Esophagus muscularis mucosa (tissue), 4 donors: ENCODE measurements around the gene BORCS6.

Source experiments
- EP300 ChIP-seq: sonication (generic); formaldehyde crosslinking; IDR thresholded peaks from one replicate; pipeline ENCODE4 v1.6.1; 2017; ENCODE audit warnings: antibody characterized with exemption
- POLR2A ChIP-seq: fragments of 450-650 bp; IDR thresholded peaks from one replicate; pipeline ENCODE4 v1.6.1; 2017; ENCODE audit warnings: antibody characterized with exemption, moderate library complexity, mild to moderate bottlenecking, low read depth
- POLR2AphosphoS5 ChIP-seq, 2 donors: sonication (generic); formaldehyde crosslinking; IDR thresholded peaks; one replicate each; pipeline ENCODE4 v1.6.1; 2017; ENCODE audit warnings: antibody characterized with exemption in 2 of 2
- TF ChIP-seq, protein P1 (sequence below), 3 experiments: fragments of 200-600 bp in 2 of 3; fragments of 450-650 bp in 1 of 3; sonication (generic) in 2 of 3; IDR thresholded peaks; one replicate each; pipeline ENCODE4 v1.5.1; 2017 to 2019; ENCODE audit warnings: antibody characterized with exemption in 3 of 3, mild to moderate bottlenecking in 2 of 3, moderate library complexity in 1 of 3

DNA sequence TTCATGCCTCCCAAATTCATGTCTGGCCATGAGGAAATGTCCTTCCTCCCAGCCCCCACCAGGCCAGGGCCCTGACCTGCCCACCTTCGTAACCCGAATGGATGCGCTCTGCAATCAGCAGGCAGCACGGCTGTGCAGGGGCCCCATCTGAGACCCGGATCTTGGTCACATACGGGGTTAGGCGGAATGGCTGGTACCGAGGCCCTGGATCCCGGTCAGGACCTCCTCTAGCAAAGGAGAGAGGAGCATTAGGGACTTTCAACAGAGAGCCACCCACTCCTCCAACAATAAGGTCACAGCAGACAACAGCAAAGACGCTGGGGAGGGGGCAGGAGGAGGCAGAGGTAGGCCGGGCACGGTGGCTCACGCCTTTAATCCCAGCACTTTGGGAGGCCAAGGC, 41.4 kb downstream of the BORCS6 start:
- TF ChIP-seq, protein P1, sequence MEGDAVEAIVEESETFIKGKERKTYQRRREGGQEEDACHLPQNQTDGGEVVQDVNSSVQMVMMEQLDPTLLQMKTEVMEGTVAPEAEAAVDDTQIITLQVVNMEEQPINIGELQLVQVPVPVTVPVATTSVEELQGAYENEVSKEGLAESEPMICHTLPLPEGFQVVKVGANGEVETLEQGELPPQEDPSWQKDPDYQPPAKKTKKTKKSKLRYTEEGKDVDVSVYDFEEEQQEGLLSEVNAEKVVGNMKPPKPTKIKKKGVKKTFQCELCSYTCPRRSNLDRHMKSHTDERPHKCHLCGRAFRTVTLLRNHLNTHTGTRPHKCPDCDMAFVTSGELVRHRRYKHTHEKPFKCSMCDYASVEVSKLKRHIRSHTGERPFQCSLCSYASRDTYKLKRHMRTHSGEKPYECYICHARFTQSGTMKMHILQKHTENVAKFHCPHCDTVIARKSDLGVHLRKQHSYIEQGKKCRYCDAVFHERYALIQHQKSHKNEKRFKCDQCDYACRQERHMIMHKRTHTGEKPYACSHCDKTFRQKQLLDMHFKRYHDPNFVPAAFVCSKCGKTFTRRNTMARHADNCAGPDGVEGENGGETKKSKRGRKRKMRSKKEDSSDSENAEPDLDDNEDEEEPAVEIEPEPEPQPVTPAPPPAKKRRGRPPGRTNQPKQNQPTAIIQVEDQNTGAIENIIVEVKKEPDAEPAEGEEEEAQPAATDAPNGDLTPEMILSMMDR (IDR thresholded peaks at IDR 0.05), result no peak
- TF ChIP-seq POLR2AphosphoS5 (IDR thresholded peaks at IDR 0.05) (no peak), POLR2A (no peak), EP300 (no peak)
